Thyroid gland (tissue), 4 donors: ENCODE measurements around the gene RAB14. TPM values are rescaled to one million over a fixed set of nuclear protein-coding genes. Genes with fewer than 3 reads are reported as not detected.

Source experiments
- DNase-seq, 2 donors: peaks; one replicate each; pipeline ENCODE4 v3.0.0-alpha.2; 2019
- H3K27ac ChIP-seq, 3 donors: fragments of 200-600 bp; sonication (generic); 1 replicate in 2 of 3; 2 replicates in 1 of 3; pipeline ENCODE4 v1.5.1; 2016 to 2019; ENCODE audit warnings: mild to moderate bottlenecking in 1 of 3, moderate library complexity in 1 of 3
- H3K27me3 ChIP-seq: fragments of 200-600 bp; sonication (generic); one replicate; pipeline ENCODE4 v1.5.1; 2019
- H3K36me3 ChIP-seq, 2 donors: fragments of 200-600 bp; sonication (generic); one replicate each; pipeline ENCODE4 v1.5.1; 2016 to 2019
- H3K4me1 ChIP-seq, 2 donors: fragments of 200-600 bp; sonication (generic); one replicate each; pipeline ENCODE4 v1.5.1; 2017 to 2019
- H3K4me3 ChIP-seq, 3 donors: fragments of 200-600 bp; sonication (generic); replicated peaks in 1 of 3; 1 replicate in 2 of 3; 2 replicates in 1 of 3; pipeline ENCODE4 v1.5.1; 2016; ENCODE audit warnings: mild to moderate bottlenecking in 1 of 3
- H3K9me3 ChIP-seq: fragments of 200-600 bp; sonication (generic); one replicate; pipeline ENCODE4 v1.5.1; 2017
- CTCF ChIP-seq, 6 experiments: fragments of 200-600 bp in 3 of 6; fragments of 450-650 bp in 3 of 6; sonication (generic) in 3 of 6; IDR thresholded peaks; one replicate each; pipeline ENCODE4 v1.5.1; 2016 to 2019; ENCODE audit warnings: antibody characterized with exemption in 6 of 6, mild to moderate bottlenecking in 2 of 6, inconsistent platforms in 1 of 6, moderate library complexity in 1 of 6
- POLR2A ChIP-seq, 2 donors: fragments of 450-650 bp; IDR thresholded peaks; one replicate each; pipeline ENCODE4 v1.6.1; 2017; ENCODE audit warnings: antibody characterized with exemption in 2 of 2, mild to moderate bottlenecking in 2 of 2, moderate library complexity in 1 of 2
- WGBS, 2 donors: methylation state at CpG; one replicate each; pipeline ENCODE4 v1.1.5; 2017; 5-methylcytosine and 5-hydroxymethylcytosine counted together
- intact Hi-C: fragments of 100-400 bp; cut with DNase I; formaldehyde crosslinking; loops from one replicate; pipeline ENCODE4 v1.15.1; 2023
- total RNA-seq, 4 donors: library from RNA; depleted of rRNA; stranded (reverse); fragments of >200 nt; gene quantifications; one replicate each; pipeline ENCODE4 v1.2.3, GENCODE V29; 2016

Gene RAB14
- total RNA-seq, 4 donors from 2014 or later: 44.6 to 55.8 (median 49.1) TPM

- no peak overlapping the region for H3K4me3 ChIP-seq
- intact Hi-C loops: no loop called here
- DNase-seq: no peak
- no peaks in the 10 kb centered on the region for H3K27me3 ChIP-seq
- H3K9me3 ChIP-seq: no peaks in the 10 kb centered on the region
- 0 to 15% methylated on average over 1 of the region's 1 CpG for WGBS, 2 donors
- peaks cover 32 to 62% of the 10 kb centered on the region in 2 donors for H3K4me1 ChIP-seq
- no peaks in the 10 kb centered on the region for H3K36me3 ChIP-seq
- no peak overlapping the region for H3K27ac ChIP-seq
- TF ChIP-seq CTCF (IDR thresholded peaks at IDR 0.05) (no peak), POLR2A (IDR thresholded peaks at IDR 0.05) (no peak)
Observed at GRCh38 chr9:121192959-121193640, 8.6 kb downstream of the RAB14 start.

- peaks cover 30 to 60% of the 10 kb centered on the region in 2 donors for H3K4me1 ChIP-seq
- no peak overlapping the region for H3K4me3 ChIP-seq
- no peak for TF ChIP-seq POLR2A (IDR thresholded peaks at IDR 0.05)
- TF ChIP-seq CTCF (IDR thresholded peaks at IDR 0.05): no peak
- H3K9me3 ChIP-seq: no peaks in the 10 kb centered on the region
- no peaks in the 10 kb centered on the region for H3K36me3 ChIP-seq
- no peak overlapping the region for H3K27ac ChIP-seq
- intact Hi-C loops: no loop called here
- no peaks in the 10 kb centered on the region for H3K27me3 ChIP-seq
- 59% methylated on average over 1 of the region's 1 CpG for WGBS, 2 donors
- DNase-seq: no peak
Observed at GRCh38 chr9:121192518-121192917, 9.2 kb downstream of the RAB14 start.

- DNase-seq: no peak
- H3K9me3 ChIP-seq: no peaks in the 10 kb centered on the region
- H3K27ac ChIP-seq: no peak overlapping the region
- WGBS, 2 donors: 89 to 92% methylated on average over 2 of the region's 2 CpGs
- TF ChIP-seq CTCF (IDR thresholded peaks at IDR 0.05) (no peak), POLR2A (IDR thresholded peaks at IDR 0.05) (no peak)
- no peaks in the 10 kb centered on the region for H3K27me3 ChIP-seq
- intact Hi-C loops: no loop called here
- no peaks in the 10 kb centered on the region for H3K36me3 ChIP-seq
- H3K4me3 ChIP-seq: no peak overlapping the region
- H3K4me1 ChIP-seq: peaks cover 27 to 53% of the 10 kb centered on the region in 2 donors
Observed at GRCh38 chr9:121191235-121191634, 10.4 kb downstream of the RAB14 start.

GRCh38 chr9:121189660-121190059 lies 12.0 kb downstream of the RAB14 start:
- H3K9me3 ChIP-seq: no peaks in the 10 kb centered on the region
- no peak overlapping the region for H3K4me3 ChIP-seq
- no peak overlapping the region for H3K27ac ChIP-seq
- no peak for TF ChIP-seq CTCF (IDR thresholded peaks at IDR 0.05)
- no peak for TF ChIP-seq POLR2A (IDR thresholded peaks at IDR 0.05)
- peaks cover 16 to 37% of the 10 kb centered on the region in 2 donors for H3K4me1 ChIP-seq
- intact Hi-C loops: no loop called here
- 94 to 96% methylated on average over 3 of the region's 3 CpGs for WGBS, 2 donors
- no peak for DNase-seq
- H3K27me3 ChIP-seq: no peaks in the 10 kb centered on the region
- H3K36me3 ChIP-seq: no peaks in the 10 kb centered on the region

- DNase-seq: no peak
- WGBS, 2 donors: 82 to 97% methylated on average over 1 of the region's 1 CpG
- H3K27ac ChIP-seq: no peak overlapping the region
- peaks cover 13 to 33% of the 10 kb centered on the region in 2 donors for H3K4me1 ChIP-seq
- H3K27me3 ChIP-seq: no peaks in the 10 kb centered on the region
- no peaks in the 10 kb centered on the region for H3K9me3 ChIP-seq
- H3K36me3 ChIP-seq: no peaks in the 10 kb centered on the region
- no peak overlapping the region for H3K4me3 ChIP-seq
- intact Hi-C loops: no loop called here
- TF ChIP-seq CTCF (IDR thresholded peaks at IDR 0.05): no peak
- TF ChIP-seq POLR2A (IDR thresholded peaks at IDR 0.05): no peak
Observed at GRCh38 chr9:121189006-121189405, 12.7 kb downstream of the RAB14 start.
